Measurements from ENCODE around the gene PPP1R9A.

The PPP1R9A gene

GRCh38 chr7:95101422-95101821 lies 194.0 kb downstream of the PPP1R9A start:
- no peak for DNase-seq

DNA sequence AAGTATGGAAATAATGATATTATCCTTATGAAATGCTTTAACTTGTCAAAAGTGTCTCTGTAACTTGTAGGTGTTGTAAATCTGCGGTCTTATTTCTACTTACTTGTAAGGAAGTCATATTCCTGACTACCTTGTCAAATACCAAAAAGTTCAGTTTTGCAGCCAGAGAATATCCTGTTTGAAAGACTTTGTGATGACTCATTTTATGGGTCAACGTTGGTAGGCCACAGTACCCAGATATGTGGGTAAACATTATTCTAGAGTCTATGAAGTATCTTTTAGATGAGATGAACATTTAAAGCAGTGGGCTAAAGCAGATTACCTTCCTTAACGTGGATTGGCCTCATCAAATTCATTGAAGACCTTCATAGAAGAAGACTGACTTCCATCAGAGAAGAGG lies 195.3 kb downstream of the PPP1R9A start:
- DNase-seq = no peak

DNA sequence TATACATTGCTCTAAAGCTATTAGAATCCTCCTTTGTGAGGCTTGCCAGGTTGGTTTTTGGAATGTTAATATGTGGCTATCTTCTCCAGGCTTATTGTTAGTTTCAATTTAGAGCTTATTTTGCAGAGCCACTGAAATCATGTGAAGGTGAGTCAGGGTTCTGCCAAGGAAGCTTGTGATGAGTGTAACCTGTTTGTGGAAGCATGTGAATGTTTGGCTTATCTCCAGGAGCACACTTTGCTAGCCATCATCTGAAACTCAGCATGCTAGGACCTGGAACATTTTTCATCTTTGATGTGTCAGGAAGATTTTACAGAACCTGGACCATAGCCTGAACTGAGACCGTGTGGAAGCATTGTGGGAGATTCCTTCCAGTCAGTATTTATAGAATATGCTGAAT lies 197.3 kb downstream of the PPP1R9A start:
- DNase-seq = no peak

DNA sequence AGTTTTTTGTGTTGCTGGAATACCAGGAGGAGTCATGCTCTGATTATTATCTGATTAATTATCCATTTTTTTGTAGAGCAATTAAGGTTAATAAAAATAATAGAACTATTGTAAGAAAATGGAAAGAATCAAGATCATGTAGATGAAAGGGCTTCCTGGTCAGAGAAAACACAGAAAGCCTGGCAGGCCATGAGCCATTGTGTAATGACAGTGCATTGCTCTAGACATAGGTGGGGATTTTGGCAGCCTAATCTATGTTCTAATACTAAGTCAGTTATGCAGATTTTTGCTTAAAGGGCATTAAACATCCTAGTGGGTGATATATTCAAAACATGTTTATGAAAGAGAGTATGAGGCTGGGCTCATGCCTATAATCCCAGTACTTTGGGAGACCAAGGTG lies 198.2 kb downstream of the PPP1R9A start:
- DNase-seq = no peak

DNA sequence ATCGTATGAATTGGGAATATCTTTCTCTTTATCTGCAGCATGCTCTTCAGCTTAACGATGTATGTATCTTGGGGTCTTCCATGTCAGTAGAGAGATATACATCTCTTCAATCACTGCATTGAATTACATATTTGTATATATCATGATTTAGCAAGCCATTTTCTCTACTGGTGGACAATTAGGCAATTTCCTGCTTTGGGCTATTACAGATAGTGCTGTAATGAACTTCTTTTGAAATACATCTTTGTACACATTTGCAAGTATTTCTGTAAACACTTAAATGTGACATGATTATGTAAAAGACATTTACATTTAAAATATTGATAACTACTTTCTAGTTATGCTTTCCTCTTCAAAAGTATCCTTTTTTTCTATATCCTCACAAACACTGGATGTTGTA lies 199.0 kb downstream of the PPP1R9A start:
- no peak for DNase-seq

DNA sequence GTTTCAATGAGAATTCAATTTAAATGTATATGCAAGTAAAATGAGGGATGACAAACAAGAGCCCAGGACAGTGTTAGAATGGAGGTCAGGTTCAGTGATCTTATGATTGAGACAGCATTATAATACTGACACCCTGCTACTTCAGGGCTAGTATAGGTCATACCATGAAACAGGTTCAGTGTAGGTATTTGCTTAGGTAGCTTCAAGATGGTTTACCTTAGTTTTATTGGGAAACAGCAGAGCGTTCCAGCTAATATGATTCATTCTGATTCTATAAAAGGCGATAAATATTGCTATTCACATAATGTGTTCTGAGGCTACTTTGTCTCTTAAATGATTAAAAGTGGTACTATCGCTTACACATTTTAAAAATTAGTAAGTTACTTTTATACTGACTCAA lies 203.3 kb downstream of the PPP1R9A start:
- DNase-seq = no peak

DNA sequence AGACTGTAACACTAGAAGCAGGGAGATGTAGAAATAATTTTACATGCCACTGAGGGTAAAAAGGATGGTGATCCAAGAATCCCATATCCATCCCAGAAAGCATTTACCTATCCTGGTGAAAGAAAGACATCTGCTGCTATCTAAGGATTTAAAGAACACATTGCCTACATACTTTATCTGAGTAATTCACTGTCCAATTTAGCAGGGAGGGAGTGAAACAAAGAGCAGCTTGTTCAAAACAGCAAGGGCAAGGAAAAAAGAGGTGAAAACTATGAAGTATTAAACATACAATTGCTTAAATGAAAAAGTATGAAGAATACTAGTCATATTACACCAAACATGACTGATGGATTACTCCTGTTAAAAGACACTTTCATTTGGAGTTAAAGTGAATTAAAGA lies 206.2 kb downstream of the PPP1R9A start:
- DNase-seq = no peak

GRCh38 chr7:95126053-95126709 lies 218.8 kb downstream of the PPP1R9A start:
- no peak for DNase-seq

DNA sequence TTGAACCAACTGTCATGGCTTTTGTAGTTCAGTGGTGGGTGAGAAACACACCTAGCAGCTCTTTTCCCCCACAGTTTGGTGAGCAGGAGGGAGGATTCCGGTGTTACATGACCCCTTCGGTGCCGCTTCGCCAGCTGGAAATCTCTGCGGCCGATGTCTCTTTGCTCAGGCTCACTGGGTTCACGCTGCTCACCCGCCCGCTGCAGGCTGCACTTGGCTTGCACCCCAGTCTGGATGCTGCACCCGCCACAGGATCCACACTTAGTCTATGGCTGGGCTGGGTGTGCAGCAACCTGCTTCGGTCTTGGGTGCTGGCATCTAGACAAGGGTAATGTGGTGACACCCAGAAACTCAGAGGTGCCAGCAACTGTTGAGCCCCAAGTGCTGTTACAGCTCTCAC lies 225.1 kb downstream of the PPP1R9A start:
- no peak for DNase-seq

- DNase-seq = no peak
Observed at GRCh38 chr7:95139922-95140321, 232.5 kb downstream of the PPP1R9A start.

DNA sequence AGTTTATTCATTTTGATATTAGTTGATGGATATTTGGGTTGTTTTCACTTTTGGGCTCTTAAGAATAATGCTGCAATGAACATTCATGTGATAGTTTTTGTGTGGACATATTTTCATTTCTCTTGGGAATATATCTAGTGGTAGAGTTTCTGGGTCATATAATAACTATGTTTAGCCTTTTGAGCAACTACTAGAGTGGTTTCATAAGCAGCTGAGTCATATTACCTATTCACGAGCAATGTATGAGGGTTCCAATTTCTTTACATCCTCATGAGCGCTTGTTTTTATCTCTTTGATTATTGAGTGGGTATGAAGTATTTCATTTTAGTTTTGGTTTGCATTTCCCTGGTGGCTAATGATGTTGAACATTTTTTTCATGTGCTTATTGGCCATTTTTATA lies 234.4 kb downstream of the PPP1R9A start:
- DNase-seq = no peak

GRCh38 chr7:95144256-95144655 lies 236.9 kb downstream of the PPP1R9A start:
- DNase-seq = no peak

GRCh38 chr7:95155965-95156364 lies 248.6 kb downstream of the PPP1R9A start:
- no peak for DNase-seq

- DNase-seq = no peak
Observed at GRCh38 chr7:95157381-95157780, 250.0 kb downstream of the PPP1R9A start.

- no peak for DNase-seq
Observed at GRCh38 chr7:95169678-95170077, 262.3 kb downstream of the PPP1R9A start.

DNA sequence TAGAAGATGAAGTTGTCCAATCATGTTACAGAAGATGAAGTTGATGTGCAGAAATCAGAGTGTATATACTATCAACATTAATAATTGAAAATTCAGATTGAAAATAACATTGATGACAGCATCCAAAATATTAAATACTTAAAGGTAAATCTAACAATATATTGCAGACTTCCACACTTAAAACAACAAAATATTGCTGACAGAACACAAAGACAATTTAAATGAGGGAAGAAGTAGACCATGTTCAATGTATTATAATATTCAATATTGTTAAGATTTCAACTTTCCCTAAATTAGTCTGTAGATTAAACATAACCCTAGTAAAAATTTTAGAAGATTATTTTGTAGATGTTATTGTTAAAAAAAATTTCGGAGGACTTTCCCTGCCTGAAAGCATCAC lies 265.0 kb downstream of the PPP1R9A start:
- no peak for DNase-seq

GRCh38 chr7:95190515-95190914 lies 283.1 kb downstream of the PPP1R9A start:
- no peak for DNase-seq

- no peak for DNase-seq
Observed at GRCh38 chr7:95191795-95192194, 284.4 kb downstream of the PPP1R9A start.

DNA sequence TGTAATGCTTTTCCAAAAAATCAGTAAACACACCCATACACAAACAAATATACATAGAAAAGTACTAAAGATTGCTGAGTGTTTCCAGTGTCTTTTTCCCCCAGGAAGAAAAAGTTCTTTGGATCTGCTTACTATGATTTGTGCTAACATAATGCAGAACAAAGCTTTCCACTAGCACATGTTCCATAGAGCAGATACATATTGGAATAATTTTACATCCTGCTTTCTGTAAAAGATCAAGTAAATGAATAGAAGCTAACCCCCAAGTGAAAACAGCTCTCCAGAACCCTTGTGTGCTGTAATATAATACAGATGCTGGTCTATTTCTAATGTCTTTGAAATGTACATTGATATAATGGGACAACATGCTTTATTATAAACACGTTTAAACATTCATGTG lies 291.5 kb downstream of the PPP1R9A start:
- no peak for DNase-seq

DNA sequence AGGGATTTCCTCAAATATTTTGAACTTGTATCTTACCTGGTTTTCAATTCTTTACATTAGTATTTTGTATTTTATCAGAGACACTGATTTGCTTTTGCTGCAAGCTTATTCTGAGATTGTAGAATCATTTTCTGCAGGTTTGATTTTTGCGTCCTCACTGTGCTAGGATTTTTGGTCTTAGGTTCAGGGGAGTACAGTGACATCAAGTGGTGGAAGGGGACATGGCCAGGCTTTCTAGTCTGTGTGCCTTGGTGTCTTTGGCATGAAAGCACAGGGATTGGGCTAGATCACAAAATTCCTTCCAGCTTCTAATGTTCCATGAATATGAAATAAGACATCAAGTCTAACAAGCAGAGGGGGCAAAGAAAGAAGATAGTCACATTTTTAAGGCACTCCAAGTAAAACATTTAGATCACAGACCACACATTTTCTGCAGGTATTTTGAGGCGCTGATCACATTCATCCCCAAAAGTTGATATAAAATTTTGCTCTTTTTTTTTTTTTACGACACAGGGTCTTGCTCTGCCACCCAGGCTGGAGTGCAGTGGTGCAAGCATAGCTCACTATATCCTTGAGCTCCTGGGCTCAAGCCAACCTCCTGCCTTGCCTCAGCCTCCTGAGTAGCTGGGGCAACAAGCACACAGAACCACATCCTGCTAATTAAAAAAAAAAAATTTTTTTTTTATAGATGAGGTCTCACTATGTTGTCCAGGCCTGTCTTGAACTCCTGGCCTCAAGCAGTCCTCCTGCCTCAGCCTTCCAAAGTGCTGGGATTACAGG lies 292.6 kb downstream of the PPP1R9A start:
- no peak for DNase-seq

DNA sequence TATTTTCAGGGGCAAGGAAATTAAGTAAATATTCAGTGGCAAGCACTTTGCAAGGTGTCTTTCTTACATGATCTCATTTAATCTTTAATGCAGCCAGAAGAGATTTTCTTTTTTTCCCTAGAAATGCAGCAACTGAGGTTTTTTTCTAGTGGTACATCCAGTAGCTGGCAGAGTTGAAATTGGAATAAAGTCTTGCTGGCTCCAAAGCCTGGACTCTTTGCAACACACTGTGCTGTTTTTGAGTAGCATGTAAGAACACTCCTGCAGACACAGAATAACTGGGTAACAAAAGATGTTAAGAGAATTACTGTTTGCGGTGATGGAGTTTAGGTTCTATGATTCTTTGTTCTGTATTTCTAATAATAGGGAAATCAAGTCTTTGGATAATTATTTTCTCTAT lies 293.3 kb downstream of the PPP1R9A start:
- DNase-seq = no peak

DNA sequence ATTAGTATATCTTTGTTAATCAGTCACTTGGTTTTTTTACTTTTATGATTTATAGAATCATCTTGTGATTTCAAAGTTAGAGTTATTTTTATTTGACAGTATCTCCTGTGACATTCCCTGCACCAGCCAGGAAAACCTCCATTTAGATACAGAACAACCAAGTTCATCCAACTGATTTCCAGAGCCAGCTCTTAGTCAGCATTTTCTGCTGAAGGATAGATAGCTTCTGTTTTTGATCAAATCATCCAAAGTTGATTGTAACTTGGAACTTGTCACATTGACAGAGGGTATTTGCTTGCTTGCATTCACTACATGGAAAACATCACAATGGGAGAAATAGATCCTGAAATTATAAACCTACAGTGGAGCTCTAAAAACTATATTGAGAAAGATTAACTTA lies 294.3 kb downstream of the PPP1R9A start:
- no peak for DNase-seq

- DNase-seq = no peak
Observed at GRCh38 chr7:95204618-95205017, 297.2 kb downstream of the PPP1R9A start.

DNA sequence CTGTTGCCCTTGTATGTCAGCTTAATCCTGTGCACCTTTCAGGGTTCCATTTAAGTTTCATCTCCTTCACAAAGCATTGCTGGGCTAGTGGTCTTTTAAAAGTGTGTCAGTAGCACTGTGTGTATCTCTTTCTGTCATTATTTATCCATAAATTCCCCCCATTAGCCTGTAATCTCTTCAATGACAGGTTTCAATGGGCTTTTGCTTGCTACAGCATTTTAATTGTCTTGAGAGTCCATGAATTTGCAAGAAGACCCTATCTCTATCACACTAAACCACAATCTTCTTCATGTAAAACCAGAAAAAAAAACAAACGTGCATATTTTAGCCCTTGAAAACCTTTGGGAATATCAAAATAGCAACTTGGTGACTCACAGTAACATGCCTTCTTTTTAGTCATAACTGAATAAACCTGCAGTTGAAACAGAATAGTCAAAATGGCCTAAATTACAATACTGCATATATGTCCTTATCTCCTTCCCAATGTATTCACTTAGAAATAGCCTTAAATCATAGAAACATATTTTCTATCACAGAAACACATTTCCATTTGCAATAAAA lies 298.4 kb downstream of the PPP1R9A start:
- DNase-seq = no peak

GRCh38 chr7:95209276-95209675 lies 301.9 kb downstream of the PPP1R9A start:
- no peak for DNase-seq

Data from activated CD4-positive, alpha-beta T cell treated with anti-CD3 and anti-CD28 coated beads, Interleukin-2, amount 50 U/mL, for 48 hours (primary cell).